NCI-H2107 treated with DMSO at 0.1 percent for 48 hours (cell line): ENCODE results near the gene PXDC1.
A peak's percentile ranks its signal among the peaks of the same experiment; 100 is the strongest.

Experiments used
- DNase-seq: peaks from one replicate; lab custom pipeline; 2025; ENCODE audit not compliant: unreplicated experiment; lab: John Stamatoyannopoulos, UW

Gene PXDC1, protein sequence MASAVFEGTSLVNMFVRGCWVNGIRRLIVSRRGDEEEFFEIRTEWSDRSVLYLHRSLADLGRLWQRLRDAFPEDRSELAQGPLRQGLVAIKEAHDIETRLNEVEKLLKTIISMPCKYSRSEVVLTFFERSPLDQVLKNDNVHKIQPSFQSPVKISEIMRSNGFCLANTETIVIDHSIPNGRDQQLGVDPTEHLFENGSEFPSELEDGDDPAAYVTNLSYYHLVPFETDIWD

DNA sequence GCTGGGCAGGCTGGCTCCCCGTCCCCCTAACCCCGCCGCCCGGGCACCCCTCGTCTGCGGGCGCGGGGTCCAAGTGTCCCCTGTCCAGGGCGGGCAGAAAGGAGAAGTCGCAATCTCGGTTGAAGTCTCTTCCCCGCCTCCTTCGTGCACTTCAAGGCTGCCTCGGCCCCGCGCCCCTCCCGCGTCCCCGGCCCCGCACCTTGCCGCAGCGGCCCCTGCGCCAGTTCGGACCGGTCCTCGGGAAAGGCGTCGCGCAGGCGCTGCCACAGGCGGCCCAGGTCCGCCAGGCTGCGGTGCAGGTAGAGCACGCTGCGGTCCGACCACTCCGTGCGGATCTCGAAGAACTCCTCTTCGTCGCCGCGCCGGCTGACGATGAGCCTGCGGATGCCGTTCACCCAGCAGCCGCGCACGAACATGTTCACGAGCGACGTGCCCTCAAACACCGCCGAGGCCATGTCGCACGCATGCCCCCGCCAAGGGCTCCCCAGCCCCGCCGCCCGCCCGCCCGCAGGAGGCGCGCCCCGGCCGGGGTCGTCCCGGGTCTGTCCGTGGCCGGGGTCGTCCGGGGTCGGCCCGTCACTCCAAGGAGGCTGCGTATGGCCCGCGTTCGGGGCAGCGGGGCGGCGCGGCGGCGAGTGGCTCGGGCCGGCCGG lies at the start of gene PXDC1:
Gene PXDC1 (minus strand): TSS at position 637 of the 653 bp plus-strand sequence. CDS start 182 bp downstream, at position 455.
- DNase-seq: no peak

DNA sequence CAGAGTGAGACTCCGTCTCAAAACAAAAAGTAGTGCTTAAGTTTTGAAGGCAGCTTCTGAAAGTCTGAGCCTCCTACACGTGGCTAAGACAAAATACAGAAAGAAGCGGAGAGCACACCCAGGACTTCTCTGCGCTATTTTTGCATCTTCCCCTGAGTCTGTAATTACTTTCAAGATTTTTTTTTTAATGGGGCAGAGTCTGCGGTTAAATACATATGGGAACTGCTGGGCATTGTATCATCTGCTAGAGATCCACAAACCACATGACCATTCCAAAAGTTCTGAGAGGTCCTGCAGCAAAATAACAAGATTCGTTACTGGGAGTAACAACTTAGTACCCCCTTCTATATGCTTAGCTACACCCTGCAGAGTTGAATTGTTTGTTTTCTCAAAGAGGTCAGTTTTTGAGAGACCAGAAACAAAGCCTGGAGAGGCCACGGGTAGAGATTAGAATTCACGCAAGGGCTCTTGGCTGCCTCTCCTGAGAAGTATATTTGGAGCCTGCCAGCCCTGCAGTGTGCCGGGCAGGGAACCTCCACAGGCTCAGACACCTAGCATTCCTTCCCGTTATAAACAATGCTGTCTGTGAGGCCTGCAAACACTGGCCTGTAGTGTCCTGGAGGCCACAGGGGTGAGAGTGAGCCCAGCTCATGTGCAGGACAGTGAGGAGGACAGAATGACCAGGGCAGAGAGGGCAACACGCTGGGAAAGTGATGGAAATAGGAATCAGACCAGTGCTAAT lies 49.5 kb upstream of the PXDC1 start:
- DNase-seq: no peak

DNA sequence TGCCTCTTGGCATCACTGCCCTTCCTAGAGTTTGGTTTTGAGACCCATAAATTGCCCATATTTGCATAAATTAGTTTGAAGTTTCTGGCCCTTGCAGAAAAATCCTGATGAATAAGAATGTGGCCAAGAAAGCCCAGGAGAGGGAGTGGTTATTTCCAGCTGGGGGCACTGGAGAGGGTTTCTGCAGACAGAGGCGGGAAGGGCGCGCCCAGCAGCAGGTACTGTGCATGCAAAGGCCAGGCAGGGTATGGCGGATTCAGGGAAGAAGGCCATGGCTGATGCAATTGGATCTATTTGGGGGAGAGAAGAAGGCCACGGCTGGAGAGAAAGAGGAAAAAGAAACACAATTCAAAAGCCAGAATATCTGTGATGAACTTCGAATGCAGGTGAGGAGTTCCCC lies 48.2 kb upstream of the PXDC1 start:
- DNase-seq: no peak

DNA sequence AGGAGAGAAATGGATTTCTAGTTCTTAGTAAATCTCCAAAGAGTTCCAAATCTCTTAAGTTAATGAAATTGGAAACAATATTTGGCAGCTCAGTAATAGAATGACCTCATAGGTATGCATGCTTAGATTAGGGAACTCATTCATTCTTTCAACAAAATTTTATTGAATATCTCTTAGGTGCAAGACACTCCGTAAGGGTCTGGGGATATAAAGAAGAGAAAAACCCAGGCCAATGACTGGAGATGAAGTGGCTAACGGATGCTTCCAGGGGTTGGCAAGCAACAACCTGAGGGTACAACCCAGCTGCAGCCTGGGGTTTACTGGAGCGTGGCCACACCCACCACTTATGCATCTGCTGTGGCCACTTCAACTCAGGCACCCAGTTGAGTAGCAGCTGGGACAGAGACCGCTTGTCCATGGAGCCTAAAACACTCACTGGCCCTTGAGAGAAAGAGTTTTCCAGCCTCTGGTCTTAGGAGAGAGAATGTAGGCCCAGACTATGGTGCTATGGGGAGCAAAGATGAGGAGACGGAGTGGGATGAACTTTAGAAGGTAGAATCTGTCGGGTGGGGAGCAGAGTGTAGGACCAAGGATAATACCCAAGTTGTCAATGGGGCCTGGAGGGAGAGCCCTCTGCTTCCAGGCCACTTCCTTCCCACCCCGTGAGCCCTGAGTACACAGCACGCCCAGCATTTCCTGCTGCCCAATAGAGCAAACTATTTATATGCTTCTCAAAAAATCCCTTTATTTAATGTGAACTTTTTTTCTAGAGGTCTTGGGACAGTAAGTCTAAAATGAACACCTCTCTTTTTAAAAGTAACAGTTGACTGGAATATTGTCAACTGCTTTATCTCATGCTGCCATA lies 46.8 kb upstream of the PXDC1 start:
- peak; percentile 75 for DNase-seq

DNA sequence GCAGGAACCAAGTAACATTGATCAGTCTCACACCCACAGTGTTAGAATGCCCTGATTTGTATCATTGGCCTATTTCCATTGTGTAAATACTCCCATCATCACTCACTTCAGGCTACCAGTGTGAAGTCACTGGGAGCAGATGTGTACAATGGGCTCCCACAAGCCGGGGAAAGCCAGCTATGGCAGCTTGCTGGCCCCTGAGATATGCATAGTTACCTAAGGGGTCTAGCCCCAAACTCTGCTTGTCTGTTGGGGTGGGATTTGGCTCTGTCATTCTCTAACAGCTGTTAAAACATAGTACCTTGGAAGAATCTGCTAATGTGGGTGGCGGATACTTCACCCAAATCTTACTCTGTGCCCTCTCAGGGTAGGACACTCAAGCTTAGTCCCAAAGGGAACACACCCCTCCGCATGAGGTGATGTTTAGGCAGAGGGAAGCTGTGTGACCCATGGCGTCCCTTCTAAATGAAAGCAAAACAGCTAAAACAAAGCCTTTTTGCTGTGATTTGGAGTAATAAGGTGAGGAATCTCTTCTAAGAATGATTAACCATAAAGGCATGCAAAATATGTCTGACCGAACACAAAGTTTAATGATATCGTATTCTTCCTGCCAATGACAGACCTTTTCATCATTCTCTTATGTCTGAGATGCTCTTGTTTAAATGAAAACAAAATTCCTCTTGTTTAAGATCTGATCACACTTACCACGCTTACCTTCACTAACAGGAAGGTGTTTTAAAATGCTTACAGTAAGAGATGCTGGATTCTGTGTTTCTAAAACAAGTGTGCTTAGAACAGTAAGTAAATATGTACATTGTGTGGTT lies 45.9 kb upstream of the PXDC1 start:
- DNase-seq: no peak

DNA sequence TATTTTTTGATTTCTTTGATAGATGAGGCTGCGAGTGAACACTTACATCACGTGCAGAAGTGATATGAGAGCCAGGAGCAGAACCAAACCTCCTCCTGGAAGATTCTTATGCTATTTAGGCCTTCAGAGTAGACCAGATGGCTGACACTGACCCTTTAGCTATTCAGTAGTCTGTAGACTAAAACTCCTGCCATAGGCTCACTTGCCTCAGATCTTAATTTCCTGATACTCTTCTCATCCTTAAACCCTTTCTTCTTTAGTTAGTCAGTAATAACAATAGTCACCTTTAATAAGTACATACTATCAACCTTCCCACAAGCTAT lies 45.2 kb upstream of the PXDC1 start:
- DNase-seq: no peak

DNA sequence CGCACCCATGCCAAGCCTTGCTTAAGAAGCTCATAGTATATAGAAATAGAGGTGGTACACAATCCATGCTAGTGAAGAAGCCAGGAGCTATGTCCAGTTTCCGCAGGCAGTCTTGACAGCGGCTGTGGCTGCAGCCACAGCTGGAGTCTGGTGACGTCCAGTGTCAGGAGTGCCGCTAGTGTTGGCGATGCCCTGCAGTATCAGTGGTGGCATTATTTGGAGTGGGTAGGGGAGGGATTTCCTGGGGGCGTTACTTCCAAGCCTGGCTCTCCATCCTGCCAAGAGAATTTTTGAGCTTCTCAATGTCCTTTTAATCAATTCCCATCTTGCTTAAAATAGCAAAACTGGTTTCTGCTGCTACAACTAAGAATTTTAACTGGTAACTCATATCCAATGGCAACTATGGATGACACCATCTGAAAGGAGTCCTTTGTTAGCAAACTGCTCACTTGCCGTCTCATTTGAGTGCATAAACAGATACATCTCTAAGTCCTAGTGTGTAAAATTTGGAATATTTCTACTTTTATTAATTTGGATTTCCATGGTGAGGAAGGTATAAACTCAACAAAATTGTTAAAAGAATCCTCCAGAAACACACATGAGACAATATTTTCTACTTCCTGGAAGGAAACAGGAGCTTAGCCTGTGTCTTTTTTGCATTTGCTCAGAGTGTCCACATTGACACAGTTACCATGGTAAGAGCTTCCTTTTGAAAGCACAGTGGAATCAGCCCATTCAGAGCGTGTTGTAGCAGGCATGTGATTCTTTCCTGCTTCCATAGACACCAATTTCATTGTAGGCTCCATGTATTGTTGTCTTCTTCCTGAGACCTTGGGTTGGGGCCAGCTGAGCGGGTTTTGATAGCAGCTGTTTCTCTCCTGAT lies 44.6 kb upstream of the PXDC1 start:
- no peak for DNase-seq

DNA sequence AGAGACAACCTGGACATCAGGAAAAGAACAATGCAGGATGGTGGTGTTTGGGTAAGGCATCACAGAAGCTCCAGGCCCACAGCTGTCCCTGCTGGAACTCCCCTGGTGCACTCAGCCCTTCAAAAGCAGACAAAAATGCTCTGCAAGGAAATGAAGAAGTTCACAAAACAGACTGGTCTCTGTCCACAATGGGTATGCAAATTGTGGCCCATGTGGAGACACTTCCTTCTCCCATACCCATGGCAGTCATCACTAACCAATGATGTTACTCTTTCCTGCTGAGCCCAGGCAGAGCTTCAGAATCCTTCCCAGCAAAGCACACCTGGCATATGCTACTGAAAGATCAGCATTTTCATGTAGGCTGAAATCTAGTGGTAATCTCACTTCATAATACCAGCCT lies 42.6 kb upstream of the PXDC1 start:
- no peak for DNase-seq

DNA sequence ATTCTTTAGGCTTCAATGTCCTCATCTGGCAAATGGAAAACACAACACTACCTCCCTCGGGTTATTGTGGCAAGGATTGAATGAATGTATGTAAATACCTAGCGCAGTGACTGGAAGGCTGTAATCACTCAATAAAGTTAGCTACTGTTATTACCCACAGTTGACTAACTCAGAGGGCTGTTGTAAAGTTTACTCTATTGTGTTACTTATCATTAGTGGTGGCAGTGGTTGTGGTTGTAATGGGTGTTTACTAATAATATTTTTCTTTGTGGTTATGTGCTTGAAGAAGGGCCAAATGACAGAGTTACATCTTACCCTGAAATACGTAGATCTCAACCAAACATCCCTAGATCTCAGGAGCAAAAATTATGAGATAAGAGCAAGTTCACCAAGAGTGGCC lies 42.0 kb upstream of the PXDC1 start:
- DNase-seq: no peak

DNA sequence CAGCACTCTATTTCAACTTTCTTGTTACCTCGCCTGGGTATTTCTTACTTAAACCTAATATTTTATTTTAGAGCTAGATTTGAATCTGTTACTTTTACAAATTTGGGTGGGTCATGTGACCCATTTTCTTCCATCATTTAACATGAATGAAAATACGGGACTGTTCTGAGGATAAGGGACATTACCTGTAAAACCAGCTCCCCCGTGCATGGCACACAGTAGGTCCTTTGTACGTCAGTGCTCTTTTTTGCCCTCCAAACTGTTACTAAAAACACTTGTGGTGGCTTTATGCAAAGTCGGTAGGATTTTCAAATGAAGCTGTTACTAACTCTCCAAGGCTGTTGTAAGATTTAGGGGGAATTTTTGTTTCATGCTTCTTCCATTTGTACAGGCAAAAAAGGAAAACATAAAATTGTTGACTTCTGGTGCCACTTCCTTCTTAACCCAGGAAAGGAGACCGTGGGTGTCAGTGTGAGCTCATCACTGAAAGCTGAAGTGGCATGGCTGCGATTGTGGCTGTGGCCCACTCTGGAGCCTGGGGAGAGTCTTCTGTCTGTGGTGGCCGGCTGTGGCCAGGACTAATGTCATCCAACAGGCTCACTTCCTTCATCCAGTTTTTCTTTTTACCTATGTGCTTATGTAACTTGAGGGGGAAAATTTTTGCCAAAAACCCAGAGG lies 40.2 kb upstream of the PXDC1 start:
- no peak for DNase-seq

DNA sequence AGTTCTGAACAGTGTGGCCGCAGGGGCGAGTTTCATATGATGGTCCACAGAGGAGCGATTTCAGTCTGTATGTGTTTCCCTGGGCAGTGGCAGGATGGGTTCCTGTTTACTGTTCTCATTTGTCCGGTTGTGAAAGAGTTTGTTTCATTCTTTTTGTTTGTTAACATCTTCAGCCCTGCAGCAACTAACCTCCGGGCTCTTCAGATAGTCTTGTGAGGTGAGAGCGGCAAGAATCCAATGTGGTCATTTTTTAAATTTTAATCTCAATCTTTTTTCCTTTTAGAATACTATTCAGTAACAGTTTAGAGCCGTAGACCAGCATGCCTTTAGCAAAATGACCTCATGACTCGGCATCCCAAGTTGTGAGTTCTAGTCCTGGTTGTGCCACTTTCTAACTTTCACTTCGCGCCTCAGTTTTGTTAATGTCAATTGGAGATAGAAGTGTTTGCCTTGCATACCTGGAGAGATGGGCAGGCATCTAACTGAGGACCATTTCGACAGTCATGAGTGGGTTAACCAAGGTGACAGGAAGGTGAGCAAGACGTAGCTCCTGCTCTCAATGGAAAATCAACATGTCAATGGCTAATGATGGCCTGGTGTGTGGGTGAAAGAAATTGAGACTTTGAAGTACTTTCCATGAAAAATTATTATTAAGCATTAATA lies 38.5 kb upstream of the PXDC1 start:
- DNase-seq: no peak

DNA sequence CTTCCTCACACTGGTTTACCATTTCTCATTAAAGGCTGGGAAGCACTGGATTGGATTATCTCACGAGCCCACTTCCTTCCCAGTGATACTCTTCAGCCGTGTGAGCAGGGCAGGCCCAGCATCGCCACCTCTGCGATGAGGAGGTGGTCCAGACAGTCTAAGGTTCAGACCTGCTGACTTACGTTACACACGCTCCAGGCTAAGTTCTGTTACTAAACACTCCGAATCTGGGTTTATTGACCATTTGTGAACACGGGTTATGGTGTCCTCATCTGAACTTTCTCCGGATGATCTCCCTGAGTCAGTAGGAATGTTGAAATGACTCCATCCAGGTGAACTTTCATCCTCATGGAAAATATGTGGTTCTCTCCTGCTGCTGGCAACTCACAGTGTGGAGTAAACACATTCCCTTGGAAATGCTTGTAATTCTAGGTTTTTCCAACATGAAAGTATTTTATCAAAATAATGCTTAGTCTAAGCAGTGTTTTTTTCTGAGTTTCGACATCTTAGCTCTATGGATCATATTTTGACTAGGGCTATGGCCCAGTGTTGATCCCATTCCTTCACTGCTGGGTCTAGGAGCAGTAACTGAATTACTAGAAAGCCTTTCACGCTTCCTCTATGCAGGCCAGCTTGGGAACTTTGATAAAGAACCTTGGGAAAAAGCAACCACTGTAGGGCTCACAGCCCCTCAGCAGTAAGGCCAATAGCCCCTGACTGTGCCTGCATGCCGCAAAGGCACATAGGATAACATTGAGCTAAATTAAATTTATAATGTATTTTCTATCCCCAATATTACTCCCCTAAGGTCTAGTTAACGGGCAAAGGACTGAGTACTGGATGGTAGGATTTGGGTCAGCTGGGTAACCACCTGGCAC lies 37.7 kb upstream of the PXDC1 start:
- no peak for DNase-seq

DNA sequence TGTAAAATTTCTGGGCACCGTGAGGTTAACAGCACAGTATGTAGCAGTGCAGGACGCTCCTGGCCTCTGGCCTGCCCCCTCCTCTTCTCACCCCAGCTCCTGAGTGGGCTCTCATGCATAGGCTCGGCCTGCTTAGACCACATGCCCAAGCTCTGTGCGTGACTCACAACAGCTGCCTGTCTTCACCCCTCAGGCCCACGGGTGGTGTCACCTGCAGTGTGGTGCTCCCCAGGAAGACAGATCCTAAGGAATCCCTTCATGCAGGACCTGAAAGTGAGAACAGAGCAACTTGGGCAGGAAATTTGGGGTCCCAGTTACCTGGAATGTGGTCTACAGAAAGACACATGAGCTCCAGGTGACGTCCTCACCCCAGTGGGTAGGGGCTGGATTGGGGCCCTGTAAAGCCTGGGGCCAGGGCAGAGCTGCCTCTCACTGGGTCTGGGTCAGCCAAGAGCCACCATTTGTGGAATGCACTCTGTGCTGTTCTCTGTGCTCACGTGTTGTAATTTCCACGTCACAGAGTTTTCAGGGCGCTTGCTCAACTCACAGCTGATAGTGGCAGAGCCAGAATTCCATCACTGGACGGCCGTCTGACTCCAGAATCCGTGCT lies 37.0 kb upstream of the PXDC1 start:
- DNase-seq: no peak

DNA sequence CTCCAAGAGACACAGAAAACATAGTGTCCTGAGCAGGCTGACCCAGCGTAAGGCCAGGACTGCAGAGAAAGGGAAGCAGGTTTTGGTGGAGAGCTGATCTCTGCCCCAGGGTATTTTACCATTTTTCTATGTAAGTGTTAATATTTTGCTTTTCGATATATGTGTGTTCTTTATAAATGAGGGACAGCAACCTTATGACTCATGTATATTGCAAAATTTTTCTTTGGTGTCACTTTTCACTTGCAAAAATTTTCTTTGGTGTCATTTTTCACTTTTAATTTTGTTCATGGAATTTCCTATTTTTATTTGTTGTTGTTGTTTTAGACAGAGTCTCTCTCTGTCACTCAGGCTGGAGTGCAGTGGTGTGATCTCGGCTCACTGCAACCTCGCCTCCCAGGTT lies 34.6 kb upstream of the PXDC1 start:
- no peak for DNase-seq

DNA sequence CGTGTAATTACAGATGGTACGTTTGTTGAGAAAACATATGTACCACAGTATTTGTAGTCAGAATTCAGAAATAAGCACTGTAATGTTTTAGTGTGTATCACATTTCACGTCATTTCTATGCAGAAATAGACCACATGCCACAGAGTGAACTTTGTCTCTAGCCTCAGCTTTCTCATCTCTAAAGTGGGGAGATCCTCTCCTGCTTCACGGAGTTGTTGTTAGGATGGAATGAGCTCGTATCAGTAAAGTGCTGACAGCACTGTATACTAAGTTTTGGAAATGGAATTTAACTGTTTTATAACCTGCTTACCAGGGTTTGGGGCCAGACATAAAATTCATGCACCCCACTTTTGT lies 34.2 kb upstream of the PXDC1 start:
- DNase-seq: no peak

DNA sequence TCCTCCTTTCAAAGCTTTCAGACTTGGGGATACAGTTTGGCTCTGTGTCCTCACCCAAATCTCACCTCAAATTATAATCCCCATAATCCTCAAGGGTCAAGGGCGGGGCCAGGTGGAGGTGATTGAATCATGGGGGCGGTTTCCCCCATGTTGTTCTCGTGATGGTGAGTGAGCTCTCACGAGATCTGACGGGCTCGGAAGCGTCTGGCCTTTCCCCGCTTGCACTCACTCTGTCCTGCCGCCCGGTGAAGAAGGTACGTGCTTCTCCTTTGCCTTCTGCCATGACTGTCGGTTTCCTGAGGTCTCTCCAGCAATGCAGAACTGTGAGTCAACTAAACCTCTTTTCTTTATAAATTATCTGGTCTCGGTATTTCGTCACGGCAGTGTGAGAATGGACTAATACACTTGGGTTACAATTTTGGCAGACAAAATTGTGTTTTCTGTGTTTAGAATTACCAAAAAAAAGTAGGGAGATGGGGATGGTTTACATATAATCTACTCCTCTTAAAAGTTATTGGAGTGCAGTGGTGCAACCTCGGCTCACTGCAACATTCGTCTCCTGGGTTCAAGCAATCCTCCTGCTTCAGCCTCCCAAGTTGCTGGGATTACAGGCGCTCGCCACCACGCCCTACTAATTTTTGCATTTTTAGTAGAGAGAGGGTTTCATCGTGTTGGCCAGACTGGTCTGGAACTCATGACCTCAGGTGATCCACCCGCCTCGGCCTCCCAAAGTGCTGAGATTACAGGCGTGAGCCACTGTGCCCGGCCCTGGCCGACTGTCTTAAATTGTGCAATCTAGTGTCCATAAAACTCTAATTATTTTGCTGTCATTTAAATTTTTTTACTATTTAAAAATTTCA lies 33.6 kb upstream of the PXDC1 start:
- DNase-seq: no peak
